GM19467 (cell line): Measurements from ENCODE around the gene UBR4.
"Not testable (repeated sequence)": the region's sequence is repeated elsewhere in the genome, so short reads cannot be mapped to it uniquely, and the experiment has no call there.

Experiments
- ATAC-seq: cut with Tn5 transposase; IDR thresholded peaks from one replicate; pipeline ENCODE4 v1.9.1; 2021; ENCODE audit warnings: mild to moderate bottlenecking, moderate library complexity; ENCODE audit not compliant: unreplicated experiment

The UBR4 gene

DNA sequence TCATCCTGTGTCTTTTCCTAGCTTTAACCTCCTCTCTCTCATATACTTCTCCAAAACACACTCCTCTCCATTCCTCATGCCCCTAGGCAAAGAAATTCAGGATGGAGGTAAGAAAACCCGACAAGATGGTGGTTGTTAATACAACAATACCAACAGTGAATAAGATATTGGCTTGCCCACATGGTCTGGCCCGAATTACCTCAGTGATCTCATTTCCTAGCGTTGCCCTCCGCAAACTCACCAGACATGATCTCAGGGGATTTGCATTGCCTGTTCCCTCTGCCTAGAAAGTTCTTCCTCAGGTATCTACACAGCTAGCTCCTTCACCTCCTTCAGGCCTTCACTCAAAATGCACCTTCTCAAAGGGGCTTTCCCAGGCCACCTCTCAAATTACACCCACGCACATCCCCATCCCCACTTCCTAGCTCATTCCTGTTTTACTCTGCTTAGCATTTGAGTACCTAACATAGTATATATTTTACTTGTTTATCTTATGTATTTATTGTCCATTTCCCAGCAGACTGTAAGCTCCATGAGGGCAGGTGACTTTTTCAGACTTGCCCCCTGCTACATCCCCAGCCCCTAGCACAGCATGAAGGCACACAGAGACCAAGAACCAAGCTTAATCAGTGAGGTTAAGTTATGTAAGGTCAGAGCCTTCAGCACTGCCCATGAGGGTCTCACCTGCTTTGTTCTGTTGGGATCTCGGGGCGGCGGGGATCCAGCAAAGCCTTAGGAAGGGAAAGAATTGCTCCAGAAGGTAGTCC lies 10.2 kb upstream of the UBR4 start:
- ATAC-seq, result no peak

DNA sequence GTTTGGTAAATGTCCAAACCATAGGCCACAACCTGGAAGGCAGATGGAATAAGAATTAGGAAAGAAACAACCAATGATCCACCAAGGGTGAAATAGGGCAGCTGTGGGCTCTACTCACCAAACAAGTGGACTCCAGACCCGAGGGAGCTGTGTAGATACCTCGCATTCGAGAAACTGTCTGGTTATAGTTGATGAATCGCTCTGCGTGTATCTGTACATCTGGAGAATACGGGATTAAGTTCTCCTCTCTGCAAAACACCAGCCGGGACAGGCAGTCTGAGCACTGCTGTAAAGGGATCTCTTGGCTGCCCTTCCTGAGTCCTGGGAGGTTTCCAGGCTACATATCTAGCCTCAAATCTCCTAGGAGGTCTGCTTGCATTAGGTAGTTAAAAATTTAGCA lies 9.4 kb upstream of the UBR4 start:
- no peak for ATAC-seq

DNA sequence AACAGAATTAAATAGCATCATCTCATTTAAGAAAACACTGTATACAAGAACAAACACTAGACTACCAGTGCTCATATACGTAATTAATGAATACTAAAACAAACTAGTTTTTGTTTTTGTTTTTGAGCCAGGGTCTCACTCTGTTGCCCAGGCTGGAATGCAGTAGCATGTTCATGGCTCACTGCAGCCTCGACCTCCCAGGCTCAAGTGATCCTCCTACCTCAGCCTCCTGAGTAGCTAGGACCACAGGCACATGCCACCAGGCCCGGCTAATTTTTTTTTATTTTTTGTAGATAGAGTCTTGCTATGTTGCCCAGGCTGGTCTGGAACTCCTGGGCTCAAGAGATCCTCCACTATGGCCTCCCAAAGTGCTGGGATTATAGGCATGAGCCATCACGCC lies 6.5 kb upstream of the UBR4 start:
- not testable (repeated sequence) for ATAC-seq

DNA sequence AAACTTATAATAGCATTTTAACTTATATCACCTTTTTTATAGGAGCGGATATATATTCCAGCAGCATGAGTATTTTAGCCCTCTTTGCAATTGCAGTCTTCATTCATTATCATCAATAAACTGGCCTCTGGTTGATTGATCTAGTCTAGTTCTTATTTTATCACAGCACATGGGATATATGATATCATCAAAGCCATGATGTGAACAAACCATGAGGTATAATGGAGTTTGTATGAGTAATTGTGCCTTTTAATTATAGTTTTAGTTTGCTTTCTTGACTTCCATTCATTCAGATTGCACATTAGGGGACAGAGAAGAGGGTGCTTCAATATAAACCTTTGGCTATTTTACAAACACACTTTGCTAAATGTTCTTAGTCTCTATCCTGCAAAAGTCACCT lies 3.5 kb upstream of the UBR4 start:
- ATAC-seq, result no peak

DNA sequence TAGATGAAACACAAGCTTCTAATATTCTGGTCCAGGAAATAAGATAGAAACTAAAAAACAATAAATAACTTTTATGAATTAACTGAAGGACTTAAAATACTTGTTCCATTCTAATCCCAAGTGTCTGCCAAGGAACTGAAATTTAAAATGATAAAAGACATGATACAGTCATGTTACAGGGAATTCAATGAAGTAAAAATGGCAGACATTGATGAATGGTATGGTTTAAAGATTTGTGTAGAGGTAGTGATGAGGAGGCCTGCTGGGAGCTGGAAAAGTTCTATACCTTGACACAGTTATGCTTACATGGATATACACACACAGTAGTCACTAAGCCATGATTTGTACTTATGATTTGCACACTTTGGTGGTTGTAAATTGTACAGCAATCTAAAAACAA lies 2.1 kb upstream of the UBR4 start:
- no peak for ATAC-seq

DNA sequence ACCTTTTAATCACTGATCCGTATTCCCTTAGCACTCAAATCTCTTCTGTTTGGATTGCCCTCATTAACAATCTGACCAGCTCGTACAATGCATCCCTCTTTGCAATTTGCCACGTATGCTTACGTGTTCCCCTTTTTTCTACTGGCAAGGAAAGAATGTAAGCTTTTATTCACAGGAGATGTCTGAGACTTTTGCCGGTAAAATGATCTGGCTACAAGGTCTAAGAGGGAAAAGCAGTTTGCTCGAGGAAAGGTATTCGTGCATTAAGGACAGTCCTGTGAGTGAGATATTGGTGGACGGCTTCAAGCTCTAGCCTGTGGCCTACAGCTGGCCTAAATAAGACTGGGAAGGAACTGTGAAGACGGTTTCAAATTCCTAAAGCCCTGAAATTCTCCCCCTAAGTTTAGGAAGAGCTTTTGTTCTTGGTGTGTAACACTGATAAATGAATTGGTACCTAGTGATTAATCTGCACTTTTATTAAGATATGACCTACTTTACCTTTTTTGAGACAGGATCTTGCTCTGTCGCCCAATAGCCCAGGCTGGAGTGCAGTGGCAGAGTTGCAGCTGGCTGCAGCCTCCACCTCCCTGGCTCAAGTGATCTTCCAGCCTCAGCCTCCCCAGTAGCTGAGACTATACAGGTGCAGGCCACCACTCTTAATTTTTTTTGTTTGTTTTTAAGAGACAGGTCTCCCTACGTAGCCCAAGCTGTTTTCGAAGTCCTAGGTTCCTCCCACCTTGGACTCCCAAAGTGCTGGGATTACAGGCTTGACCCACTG lies 895 bp upstream of the UBR4 start:
- ATAC-seq, result no peak

DNA sequence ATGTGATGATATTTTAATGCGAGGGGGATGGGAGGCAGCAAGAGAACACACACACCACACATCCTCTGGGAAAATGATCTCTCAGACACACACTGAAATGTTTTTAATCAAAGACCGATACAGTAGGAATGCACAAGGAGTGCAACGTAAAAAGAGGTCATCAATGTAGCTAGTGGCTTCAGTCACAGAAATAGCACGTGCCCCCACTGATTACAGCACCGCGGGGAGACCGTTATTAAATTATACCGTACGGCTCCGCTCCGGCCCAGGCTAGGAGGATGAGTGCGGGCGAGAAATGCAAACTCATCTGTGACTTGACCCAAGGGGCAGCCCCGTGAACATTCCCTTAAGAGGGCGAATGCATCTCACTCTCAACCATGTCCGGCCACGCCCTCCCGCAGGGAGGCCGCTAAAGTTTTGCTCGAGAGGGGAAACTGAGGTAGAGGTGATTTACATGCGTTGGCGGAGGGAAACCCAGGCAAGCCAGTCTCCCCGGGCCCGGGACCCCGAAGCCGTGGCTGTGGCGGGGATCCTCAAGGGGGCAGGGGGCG lies 552 bp downstream of the UBR4 start:
- ATAC-seq, result peak; percentile 34

DNA sequence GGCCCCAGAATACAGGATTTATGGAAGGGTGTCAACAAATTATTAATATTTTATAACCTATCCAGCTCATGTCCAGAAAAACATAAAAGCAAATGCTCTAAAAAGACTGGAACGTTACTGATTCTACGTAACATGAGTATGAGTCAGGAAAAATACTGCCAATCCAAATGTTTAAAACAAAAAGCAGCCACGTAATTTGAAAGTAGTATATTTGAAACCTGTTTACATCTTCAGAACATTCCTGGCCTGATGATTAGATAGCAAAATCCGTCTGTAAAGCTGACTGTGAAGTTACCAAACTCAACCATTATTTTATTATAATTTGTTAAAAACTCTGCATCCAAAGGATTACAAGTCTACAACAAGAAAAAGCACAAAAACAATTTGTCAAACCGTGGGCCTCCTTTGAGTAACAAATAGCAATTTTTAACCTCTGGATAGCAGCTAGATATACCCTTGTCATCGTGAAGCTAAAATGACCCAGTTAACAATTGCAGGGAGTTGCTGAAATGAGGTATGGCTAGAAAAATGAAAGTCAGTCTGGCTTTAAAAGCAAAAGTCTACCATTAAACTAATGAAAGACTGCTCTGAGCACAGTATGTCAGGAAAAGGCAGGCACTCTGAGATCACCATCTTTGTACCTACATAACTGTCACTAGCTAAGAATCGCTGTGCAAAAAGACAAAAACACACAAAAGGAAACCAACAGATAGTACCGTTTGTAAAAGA lies 1.2 kb downstream of the UBR4 start:
- ATAC-seq, result no peak

DNA sequence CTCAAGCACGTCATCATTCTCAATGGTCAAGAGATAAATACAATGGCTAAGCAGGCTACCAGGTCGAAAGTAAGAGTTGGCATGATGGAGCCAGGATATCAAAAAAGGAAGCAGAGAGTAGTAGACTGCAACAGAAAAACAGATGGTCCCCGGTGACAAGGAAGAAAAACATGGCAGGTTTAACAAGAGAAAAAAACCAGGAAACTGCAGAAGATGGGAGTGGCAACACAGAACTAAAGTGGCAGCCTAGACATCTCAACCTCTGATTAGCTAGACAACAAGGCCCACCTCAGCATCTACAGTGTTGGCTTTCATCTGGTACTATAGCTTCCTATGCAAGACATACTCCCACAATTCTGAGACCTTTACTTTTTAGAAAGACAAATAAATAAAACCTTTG lies 3.1 kb downstream of the UBR4 start:
- no peak for ATAC-seq

DNA sequence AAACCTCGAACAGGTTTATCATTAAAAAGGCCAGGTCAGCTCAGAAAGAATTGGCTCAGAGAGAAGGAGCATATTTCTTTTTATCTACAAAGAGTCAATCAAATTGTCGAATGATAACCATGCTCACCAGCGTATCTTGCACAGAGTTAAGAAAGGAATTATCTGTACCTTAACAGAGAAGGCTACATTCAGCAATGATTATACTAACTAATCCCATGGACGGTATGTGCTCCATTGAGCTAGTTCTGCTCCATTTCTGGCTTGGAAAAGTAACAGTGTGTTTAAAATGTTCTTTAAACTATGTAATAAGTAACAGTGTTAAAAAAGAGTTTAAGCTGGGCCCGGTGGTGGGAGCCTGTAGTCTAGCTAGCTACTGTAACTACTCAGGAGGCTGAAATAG lies 4.2 kb downstream of the UBR4 start:
- no peak for ATAC-seq

DNA sequence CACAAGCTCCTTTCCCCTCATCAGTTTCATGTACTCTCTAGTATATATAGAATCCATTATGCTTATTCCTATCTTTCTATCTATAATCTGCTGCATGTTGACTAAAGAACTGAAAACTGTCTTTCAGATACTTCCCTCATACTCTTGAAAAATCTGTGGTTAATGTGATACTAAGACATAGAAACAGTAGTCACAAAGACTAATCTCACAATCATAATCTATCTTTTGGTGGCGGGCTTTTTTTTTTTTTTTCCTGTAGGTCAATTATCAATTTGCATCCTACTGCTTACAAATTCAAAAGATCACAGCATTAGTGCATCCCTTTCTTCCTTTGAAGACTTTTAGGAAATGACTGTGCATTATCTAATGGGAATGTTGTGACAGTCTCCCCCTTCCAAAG lies 4.7 kb downstream of the UBR4 start:
- ATAC-seq, result no peak

DNA sequence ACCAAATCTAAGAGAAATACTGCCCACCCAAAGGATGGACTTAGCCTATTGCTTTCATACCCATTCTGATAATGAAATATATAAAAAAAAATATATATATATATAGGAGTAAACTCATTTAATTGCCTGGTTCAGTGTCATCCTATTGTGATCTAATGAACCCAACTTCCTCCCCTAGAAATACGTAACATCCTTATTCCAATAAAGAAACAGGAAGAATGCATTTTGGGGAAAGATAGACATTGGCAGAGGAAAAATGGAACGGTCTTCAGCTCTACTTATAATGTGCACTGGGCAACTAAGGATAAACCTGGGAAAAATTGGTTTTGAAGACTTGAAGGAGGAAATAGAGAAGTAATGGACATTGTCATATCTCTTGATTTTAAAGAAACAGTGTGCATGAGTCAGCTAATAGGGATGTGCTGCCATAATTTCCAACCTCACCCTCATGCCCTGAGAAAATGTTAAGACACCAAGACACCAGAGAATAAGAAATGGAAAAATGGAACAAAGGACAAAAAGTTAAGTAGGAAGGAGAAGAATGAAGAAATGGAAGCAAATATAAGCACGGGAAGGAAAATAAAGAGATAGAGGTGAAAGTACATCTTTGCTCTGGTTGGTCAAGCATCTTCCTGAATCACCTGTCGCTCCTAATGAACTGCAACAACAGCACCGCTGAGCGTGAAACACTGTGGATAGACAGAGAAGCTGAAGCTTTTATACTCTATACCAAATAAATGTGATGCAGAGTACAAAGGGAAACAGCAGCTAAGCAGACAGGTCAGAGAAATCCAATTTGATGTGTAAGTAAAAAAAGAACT lies 5.4 kb downstream of the UBR4 start:
- no peak for ATAC-seq

DNA sequence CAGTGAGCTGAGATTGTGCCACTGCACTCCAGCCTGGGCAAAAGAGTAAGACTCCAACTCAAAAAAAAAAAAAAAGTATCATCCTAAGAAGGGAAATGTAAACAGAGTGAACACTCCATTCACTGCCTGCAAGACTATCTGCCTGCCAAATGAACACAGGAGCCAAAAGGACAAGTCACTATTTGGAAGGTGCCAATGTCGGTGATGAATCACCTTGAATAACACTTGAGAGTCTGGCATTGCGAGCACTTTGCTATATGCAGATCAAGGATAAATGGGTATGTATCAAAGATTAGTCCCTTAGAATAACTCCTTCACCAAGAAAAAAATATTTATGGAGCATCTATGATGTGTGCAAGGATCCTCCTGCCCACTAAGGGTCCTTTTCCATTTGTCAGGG lies 6.6 kb downstream of the UBR4 start:
- ATAC-seq, result no peak

DNA sequence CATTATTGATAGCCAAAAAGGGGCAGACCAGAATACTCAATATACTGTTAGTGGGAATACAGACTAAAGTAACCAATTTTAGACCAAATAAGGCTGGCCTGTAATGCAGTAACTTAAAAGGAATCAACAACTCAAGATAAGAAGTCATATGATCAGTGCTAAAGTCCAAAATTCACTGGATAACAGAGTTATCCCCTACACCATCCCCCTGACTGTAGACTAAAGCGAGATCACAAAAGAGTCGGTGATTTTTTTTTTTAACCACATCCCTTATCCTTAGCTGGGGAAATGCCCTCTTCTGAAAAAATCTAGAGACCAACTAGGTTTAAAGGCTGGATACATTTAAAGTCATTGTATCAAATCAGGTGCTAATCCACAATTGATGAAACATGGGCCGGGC lies 7.7 kb downstream of the UBR4 start:
- ATAC-seq, result no peak

DNA sequence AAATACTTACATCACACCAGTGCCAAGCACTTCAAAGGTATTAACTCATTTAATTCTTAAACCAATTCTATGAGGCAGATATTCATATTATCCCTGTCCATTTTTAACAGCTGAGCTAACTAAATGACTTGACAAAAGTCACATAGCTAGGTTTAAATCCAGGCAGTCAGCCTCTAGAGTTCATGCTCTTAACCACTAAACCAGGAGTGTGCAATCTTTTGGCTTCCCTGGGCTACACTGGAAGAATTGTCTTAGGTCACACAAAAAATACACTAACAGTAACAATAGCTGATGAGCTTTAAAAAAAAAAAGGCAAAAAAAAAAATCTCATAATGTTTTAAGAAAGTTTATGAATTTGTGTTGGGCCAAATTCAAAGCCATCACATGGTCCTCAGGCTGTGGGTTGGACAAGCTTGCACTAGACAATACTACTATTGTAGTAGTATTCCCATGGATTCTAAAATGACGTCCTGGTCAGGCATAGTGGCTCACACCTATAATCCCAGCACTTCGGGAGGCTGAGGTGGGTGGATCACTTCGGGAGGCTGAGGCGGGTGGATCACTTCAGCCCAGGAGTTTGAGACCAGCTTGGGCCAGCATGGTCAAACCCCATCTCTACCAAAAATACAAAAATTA lies 10.0 kb downstream of the UBR4 start:
- ATAC-seq, result no peak

DNA sequence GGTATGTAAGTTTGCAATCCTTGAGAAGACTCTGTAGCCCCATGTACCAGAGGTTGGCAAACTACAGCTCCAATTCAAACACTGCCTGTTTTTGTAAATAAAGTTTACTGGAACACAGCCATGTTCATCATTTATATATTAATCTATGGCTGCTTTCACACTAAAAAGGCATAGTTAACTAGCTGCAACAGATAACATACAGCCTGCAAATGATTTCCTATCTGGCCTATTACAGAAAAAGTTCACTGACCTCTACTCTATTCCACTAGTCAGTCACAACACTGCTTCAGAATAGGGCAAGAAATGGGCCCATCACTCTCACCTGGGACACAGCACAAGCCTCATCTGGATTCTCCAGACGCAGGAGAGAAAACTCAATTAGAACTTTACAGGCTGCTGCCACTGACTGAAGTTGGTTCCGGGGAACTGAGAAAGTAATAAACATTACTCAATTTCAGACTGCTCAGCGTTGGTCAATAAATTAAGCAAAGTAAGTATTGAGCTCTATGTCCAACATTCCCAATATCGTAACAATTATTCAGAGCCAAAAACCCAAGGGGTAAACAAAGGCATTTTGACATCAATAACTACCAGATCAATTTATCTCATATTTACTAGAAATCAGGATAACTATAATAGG lies 10.6 kb downstream of the UBR4 start:
- ATAC-seq, result no peak

DNA sequence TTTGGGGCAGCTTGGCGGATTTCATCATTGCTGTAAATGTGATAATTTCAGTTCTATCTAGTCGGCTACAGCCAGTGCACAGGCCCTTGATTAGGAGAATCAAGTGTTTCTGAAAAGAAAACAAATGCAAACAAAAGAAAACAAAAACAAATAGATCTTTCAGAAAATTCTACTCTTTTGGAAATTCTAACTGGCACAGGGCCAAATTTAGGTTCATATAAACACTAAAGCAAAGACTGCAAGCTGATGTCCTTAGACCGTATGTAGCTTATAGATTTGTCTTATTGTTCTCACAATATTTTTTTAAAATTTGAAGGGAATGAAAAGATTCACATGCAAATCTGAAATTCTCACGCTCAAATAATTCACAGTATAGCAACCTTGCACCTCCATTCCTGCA lies 11.2 kb downstream of the UBR4 start:
- ATAC-seq, result no peak

DNA sequence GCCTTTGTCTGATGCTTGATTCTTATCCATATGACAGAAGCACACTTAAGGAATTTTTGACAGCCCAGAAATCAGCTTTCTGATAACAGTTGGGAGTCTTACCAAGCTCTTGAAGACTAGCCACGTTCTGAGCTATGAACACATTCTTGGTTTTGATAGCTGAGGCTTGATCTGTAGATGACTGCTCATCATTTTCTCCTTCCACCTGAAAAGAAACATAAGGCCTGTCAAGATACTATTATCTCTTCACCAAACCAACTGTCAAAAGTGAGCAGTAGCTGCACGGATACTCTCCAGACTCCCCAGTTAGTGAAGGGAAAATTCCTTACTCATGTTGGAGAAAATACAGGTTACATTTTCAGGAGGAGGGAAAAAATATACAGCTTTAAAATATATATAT lies 12.2 kb downstream of the UBR4 start:
- no peak for ATAC-seq

DNA sequence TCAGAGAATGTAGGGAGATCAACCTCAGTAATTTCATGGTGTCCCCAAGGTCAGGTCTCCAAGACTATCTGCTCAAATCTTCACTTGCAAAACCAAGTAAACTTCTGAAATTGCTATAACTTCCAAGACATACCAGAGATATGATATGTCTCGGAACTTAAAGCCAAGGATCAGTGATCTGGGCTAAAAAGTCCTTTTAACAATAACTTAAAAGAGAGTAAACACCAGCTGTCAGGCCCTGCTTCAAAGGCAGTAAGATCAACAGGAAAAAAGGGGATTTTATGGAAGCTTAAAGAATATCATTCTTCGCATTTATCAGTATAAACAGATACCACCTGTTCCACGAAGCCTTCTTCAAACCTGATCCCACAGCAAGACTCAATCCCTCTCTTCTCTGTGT lies 13.7 kb downstream of the UBR4 start:
- ATAC-seq, result no peak

DNA sequence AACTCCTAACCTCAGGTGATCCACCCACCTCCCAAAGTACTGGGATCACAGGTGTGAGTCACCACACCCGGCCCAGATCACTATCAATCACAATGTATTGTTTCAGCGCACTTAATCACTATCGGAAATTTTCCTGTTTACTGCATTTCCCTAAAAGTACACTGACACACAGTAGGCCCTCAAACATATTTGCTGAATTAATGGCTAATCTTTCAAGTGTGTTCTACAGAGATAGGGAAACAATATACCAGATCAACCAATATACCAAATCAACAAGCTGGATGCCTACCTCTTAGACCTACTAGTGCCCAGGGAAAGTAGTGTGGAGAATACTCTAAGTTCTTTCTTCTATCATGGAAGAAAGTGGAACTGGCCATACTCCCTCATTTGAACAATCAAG lies 17.1 kb downstream of the UBR4 start:
- no peak for ATAC-seq
